RWPE2 (cell line): ENCODE data around the gene MRPL53.
A peak's percentile ranks its signal among the peaks of the same experiment; 100 is the strongest.

ENCODE experiments used
- ATAC-seq: fragments of 200-7000 bp; cut with Tn5 transposase; 3 replicates; pipeline ENCODE4 v1.9.1; 2021; ENCODE audit warnings: low read depth
- DNase-seq: peaks from one replicate; pipeline ENCODE4 v3.0.0-alpha.2; 2020; ENCODE audit warnings: low spot score
- H3K27ac ChIP-seq: fragments of 450-650 bp; 2 replicates; pipeline ENCODE4 v1.5.1; 2017; ENCODE audit warnings: mild to moderate bottlenecking; ENCODE audit not compliant: poor library complexity, severe bottlenecking
- H3K27me3 ChIP-seq: fragments of 250-450 bp; sonication (Bioruptor Pico); 2 replicates; pipeline ENCODE4 v1.5.1; 2021; ENCODE audit warnings: mild to moderate bottlenecking, moderate library complexity; ENCODE audit not compliant: insufficient read depth, poor library complexity, severe bottlenecking
- H3K36me3 ChIP-seq: fragments of 250-450 bp; sonication (Bioruptor Pico); 2 replicates; pipeline ENCODE4 v1.5.1; 2020; ENCODE audit warnings: low read depth, mild to moderate bottlenecking, moderate library complexity
- H3K4me1 ChIP-seq: fragments of 250-450 bp; sonication (Bioruptor Pico); 2 replicates; pipeline ENCODE4 v1.5.1; 2021; ENCODE audit warnings: mild to moderate bottlenecking, moderate library complexity; ENCODE audit not compliant: insufficient read depth, poor library complexity, severe bottlenecking
- H3K4me3 ChIP-seq: fragments of 250-450 bp; sonication (Bioruptor Pico); 2 replicates; pipeline ENCODE4 v1.5.1; 2021; ENCODE audit warnings: mild to moderate bottlenecking, moderate library complexity; ENCODE audit not compliant: severe bottlenecking
- H3K9me3 ChIP-seq: fragments of 250-450 bp; sonication (Bioruptor Pico); 2 replicates; pipeline ENCODE4 v1.5.1; 2021; ENCODE audit warnings: mild to moderate bottlenecking, moderate library complexity; ENCODE audit not compliant: severe bottlenecking
- CTCF ChIP-seq: fragments of 450-650 bp; IDR thresholded peaks from one replicate; pipeline ENCODE4 v1.5.1; 2017; ENCODE audit warnings: mild to moderate bottlenecking, moderate library complexity; ENCODE audit not compliant: poor library complexity, severe bottlenecking

The MRPL53 gene

DNA sequence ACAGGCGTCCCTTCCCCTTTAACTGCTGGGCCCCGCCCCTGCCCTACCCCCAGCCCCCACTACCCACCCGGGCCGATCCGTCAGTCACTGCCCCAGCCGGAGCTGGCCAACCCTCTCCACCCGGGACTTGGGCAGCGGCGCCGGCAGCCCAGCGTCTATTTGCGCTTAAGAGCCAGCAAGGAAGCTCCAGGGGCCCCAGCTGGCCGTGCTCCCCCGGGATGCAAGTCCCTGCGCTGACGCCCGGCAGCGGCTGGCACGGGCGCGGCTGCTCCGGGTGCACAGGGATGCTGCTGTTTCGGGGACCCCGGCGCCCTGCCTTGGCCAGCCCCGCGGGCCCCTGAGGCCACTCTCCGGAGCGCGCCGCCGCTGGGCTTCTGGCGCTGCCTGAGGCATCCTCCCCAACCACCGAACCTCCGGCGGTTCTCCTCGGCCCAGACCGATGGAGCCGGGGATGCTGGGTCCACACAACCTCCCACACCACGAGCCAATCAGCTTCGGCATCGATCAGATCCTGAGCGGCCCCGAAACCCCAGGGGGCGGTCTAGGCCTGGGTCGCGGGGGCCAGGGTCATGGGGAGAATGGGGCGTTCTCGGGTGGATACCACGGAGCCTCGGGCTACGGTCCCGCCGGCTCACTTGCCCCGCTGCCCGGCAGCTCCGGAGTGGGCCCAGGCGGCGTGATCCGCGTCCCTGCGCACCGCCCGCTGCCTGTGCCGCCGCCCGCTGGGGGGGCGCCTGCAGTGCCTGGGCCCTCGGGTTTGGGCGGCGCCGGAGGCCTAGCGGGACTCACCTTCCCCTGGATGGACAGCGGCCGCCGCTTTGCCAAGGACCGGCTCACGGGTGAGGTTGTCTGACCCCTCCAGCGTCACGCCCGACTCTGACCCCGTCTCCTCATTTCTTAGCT lies 42.1 kb upstream of the MRPL53 start, which contains the start of gene TLX2:
Gene TLX2, plus strand, starts transcription at position 83 of the 903 bp plus-strand sequence. Its CDS starts 357 bp downstream, at position 440.
- H3K9me3 ChIP-seq, result no peaks in the 10 kb centered on the region
- no peak for TF ChIP-seq CTCF
- no peaks in the 10 kb centered on the region for H3K4me1 ChIP-seq
- no peak within 1 kb of the TSS for H3K27ac ChIP-seq
- peaks cover 80% of the 10 kb centered on the region for H3K27me3 ChIP-seq
- DNase-seq, result peak; percentile 58
- H3K4me3 ChIP-seq, result no peak within 1 kb of the TSS
- ATAC-seq, result peak; percentile 28
- H3K36me3 ChIP-seq, result no peaks in the 10 kb centered on the region

DNA sequence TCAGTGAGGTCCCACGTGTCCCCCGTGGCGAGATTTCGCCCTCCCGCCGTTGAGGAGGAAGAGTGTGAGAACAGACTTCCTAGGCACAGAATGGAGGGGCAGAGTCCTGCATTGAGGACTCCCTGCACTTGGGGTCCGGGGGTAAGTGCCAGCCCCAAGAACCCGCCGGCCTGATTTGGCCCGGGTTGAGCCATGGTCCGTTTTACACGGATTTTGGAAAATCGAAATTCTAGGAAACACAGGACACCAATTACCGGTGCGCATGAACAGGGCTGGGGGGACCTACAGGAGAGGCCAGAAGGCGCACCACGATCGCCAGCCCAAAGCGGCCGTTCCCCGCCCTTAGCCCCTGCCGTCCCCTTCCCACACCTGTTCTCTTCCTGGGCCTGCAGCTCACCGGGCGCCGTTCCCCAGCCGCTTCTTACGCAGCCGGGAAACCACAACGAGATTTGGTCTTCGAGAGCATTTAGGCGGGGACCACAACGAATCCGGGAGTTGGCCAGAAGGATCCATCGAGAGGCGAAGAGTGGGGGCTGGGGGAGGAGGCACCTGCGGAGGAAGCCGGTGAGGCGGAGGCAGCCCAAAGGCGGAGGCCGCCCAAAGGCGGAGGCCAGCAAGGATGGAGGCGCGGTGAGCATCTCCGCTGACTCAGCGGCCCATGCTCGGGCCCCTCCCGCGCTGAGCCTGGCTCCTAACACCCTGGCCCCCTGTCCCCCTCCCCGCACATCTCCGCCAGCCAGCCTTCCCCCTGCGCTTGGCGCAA lies 41.3 kb upstream of the MRPL53 start:
- Histone ChIP-seq H3K36me3 (no peaks in the 10 kb centered on the region), H3K27ac (no peak overlapping the region), H3K4me3 (no peak overlapping the region), H3K27me3 (peaks cover 73% of the 10 kb centered on the region), H3K9me3 (no peaks in the 10 kb centered on the region), H3K4me1 (no peaks in the 10 kb centered on the region)
- ATAC-seq (peak; percentile 42), DNase-seq (peak; percentile 54)
- no peak for TF ChIP-seq CTCF

DNA sequence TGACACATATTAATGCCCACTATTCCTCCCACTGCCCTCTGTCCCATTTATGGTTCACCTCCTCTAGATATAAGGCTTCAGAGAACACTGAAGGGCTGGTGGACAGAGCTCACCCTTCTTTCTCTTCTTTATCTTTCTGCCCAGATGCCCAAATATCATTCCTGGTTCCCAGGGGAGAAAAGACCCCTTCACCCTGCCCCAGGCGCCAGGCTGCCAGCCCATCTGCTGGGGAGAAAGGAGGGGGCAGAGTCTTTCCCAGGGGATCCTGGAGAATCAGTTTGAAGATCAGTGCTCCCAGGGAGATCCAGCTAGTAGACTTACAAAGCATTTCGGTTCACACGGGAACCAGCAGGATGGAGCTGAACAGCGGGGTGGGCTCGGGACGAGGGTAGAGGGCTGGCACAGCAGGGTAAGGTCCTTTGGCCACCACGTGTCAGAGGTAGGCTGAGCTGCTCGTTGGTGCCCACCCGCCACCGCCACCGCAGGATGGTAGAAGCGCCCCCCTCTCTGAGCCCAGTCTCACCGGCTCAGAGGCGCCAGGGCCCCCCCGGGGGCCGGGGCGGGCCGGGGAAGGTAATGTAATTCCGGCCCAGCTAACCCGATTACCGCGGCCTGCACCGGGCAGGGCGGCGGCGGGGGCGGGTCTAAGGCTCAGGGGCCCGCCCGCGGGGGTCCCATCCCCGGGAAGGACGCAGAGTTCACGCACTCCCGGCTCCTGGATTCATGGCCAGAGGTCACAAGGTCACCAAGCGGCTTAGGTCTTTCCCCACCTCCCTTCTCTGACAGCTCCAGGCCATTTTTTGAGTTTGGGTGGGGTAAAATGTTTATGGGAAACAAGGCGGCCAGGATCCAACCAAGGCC lies 40.5 kb upstream of the MRPL53 start:
- Histone ChIP-seq H3K27me3 (peaks cover 65% of the 10 kb centered on the region), H3K9me3 (no peaks in the 10 kb centered on the region), H3K4me3 (no peak overlapping the region), H3K4me1 (no peaks in the 10 kb centered on the region), H3K36me3 (no peaks in the 10 kb centered on the region), H3K27ac (no peak overlapping the region)
- no peak for ATAC-seq
- no peak for TF ChIP-seq CTCF
- DNase-seq, result peak; percentile 33

DNA sequence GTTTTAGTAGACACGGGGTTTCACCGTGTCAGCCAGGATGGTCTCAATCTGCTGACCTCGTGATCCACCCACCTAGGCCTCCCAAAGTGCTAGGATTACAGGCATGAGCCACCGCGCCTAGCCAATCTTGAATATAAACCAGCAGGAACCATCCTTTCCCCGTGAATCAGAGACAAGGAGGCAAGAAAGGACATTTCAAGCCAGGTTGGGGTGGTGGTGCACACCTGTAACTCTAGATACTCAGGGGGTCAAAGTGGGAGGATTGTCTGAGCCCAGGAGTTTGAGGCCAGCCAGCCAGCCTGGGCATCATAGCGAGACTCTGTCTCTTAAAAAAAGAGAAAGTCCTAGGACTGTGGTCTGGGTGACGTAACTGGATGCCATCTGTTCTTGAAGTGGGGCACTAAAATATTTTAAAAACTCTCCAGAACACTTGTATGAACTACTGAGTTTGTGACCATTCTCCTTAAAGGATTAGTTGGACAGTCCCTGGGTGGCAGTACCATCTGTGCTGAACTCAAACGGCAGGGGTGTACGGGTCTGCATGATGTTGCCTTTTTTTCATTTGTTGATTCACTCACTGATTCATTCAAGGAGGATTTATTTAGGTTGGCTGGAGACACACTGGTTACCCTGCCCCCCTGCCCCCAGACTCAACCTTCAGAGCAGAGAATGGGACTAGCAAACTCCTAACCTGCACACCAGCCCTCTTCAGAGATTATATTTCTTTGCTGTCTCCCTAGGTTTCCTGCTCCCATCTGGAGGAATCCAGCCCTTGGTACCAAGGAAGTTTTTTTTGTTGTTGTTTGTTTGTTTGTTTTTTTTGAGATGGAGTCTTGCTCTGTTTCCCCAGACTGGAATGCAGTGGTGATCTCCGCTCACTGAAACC lies 38.9 kb upstream of the MRPL53 start:
- H3K9me3 ChIP-seq, result no peaks in the 10 kb centered on the region
- peaks cover 3% of the 10 kb centered on the region; the same call in 1 of the 2 replicates for H3K36me3 ChIP-seq
- H3K4me1 ChIP-seq, result peaks cover under 1% of the 10 kb centered on the region
- H3K4me3 ChIP-seq, result no peak overlapping the region
- no peak for TF ChIP-seq CTCF
- peaks cover 50% of the 10 kb centered on the region for H3K27me3 ChIP-seq
- H3K27ac ChIP-seq, result no peak overlapping the region
- DNase-seq (no peak), ATAC-seq (no peak)
